GM18507 (cell line): ENCODE results near the gene ORM2.
"Not testable (repeated sequence)": the region's sequence is repeated elsewhere in the genome, so short reads cannot be mapped to it uniquely, and the experiment has no call there.

Experiments
- DNase-seq: peaks from one replicate; pipeline ENCODE4 v3.0.0; 2011; ENCODE audit warnings: low read depth; ENCODE audit not compliant: insufficient read length; ENCODE audit errors: extremely low spot score
- FAIRE-seq: peaks from 2 replicates; lab custom pipeline; 2011; peaks lifted over from hg19 to GRCh38; lab: Jason Lieb, UNC

ORM2 gene

GRCh38 chr9:114311571-114312512 is 17.8 kb upstream of the ORM2 start:
- no peak for FAIRE-seq
- DNase-seq = no peak

- no peak for FAIRE-seq
- no peak for DNase-seq
Measured at GRCh38 chr9:114312513-114312875, 17.2 kb upstream of the ORM2 start.

GRCh38 chr9:114313186-114313585 is 16.5 kb upstream of the ORM2 start:
- FAIRE-seq (no peak), DNase-seq (no peak)

- no peak for DNase-seq
- FAIRE-seq = no peak
Measured at GRCh38 chr9:114314256-114314867, 15.3 kb upstream of the ORM2 start.

GRCh38 chr9:114314881-114315722 is 14.6 kb upstream of the ORM2 start:
- no peak for DNase-seq
- no peak for FAIRE-seq

GRCh38 chr9:114315723-114316363 is 13.8 kb upstream of the ORM2 start:
- DNase-seq (no peak), FAIRE-seq (no peak)

- DNase-seq = no peak
- no peak for FAIRE-seq
Measured at GRCh38 chr9:114316605-114317230, 13.0 kb upstream of the ORM2 start.

- DNase-seq = no peak
Measured at GRCh38 chr9:114317665-114318357, 11.9 kb upstream of the ORM2 start.

GRCh38 chr9:114318416-114318815 is 11.3 kb upstream of the ORM2 start:
- DNase-seq (no peak), FAIRE-seq (no peak)

More at GRCh38 chr9:114317665-114318357, 11.9 kb upstream of the ORM2 start:
- no peak for FAIRE-seq

GRCh38 chr9:114319147-114319546 is 10.5 kb upstream of the ORM2 start:
- DNase-seq = no peak
- FAIRE-seq = no peak

- not testable (repeated sequence) for FAIRE-seq, DNase-seq
Measured at GRCh38 chr9:114320710-114321109, 9.0 kb upstream of the ORM2 start.

GRCh38 chr9:114321759-114322158 is 7.9 kb upstream of the ORM2 start:
- DNase-seq (no peak), FAIRE-seq (no peak)

- FAIRE-seq, DNase-seq: not testable (repeated sequence)
Measured at GRCh38 chr9:114322160-114322818, 7.4 kb upstream of the ORM2 start.

- DNase-seq, FAIRE-seq: not testable (repeated sequence)
Measured at GRCh38 chr9:114322831-114323531, 6.7 kb upstream of the ORM2 start, which contains the start of gene ORM1. Gene ORM1 (plus strand): TSS chr9:114323098. CDS start chr9:114323134, 36 bp downstream.

GRCh38 chr9:114323849-114324248 is 5.8 kb upstream of the ORM2 start:
- FAIRE-seq, DNase-seq: not testable (repeated sequence)

GRCh38 chr9:114324492-114324891 is 5.2 kb upstream of the ORM2 start:
- DNase-seq = no peak
- no peak for FAIRE-seq

GRCh38 chr9:114324965-114325364 is 4.7 kb upstream of the ORM2 start:
- FAIRE-seq, DNase-seq: not testable (repeated sequence)
